ENCODE data around the gene PROK1. TPM values are rescaled to one million over a fixed set of nuclear protein-coding genes. Genes with fewer than 3 reads are reported as not detected.

Gene PROK1
- total and polyA plus RNA-seq, 2 of the 4 experiments (the other 2 are of a cell fraction), result not detected

DNA sequence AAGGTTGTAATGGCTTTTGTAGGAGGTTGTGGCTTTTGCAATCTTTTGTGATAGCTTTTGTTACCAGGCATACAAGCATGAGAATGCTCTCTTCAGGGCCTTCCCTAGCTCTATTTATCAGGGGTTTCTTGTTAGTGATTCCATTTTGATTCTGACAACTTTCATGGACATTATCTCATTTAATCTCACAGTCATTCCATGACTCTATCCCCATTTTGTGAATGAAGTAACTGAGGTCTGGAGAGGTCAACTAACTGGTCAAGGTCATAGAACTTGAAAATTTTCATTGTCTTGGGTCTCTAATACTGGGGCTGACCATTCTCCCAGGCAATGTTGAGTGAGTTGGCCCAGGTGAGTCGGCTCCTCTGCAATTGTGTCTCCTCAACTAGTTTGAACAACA, 32.2 kb upstream of the PROK1 start:
- H3K23ac ChIP-seq (ENCODE audit: low read depth, low read length), result no peak overlapping the region
- no peaks in the 10 kb centered on the region for H3K36me3 ChIP-seq (ENCODE audit: control insufficient read depth, insufficient read depth, low read length)
- CTCF ChIA-PET, result no interaction called here
- H3K4me1 ChIP-seq (ENCODE audit: control insufficient read depth, insufficient read depth, low read length), result no peaks in the 10 kb centered on the region
- no peaks in the 10 kb centered on the region for H4K20me1 ChIP-seq (ENCODE audit: insufficient read depth, low read length)
- WGBS, 2 experiments (ENCODE audit: extremely low coverage in 2 of 2, insufficient read length in 1 of 2), result no CpG with 5 or more reads among the region's 1 CpG
- H3K4ac ChIP-seq (ENCODE audit: low read depth, low read length), result no peak overlapping the region
- H3K14ac ChIP-seq (replicated peaks; ENCODE audit: low read depth, low read length), result no peak overlapping the region
- intact Hi-C loops (cut with micrococcal nuclease), result no loop called here
- no peak overlapping the region for H3K56ac ChIP-seq (ENCODE audit: extremely low read depth, insufficient read depth, low read length)
- H2AFZ ChIP-seq (replicated peaks; ENCODE audit: low read length, poor library complexity), result no peak overlapping the region
- BruUV-seq (replicated peaks), result no TSS peak
- H3K9me3 ChIP-seq (ENCODE audit: control insufficient read depth, insufficient read depth, low read length), result no peaks in the 10 kb centered on the region
- no peak overlapping the region for H2BK120ac ChIP-seq (ENCODE audit: low read depth, low read length)
- H3K4me2 ChIP-seq (ENCODE audit: low read depth, low read length), result no peak overlapping the region
- no peak overlapping the region for H4K5ac ChIP-seq (ENCODE audit: low read depth, low read length)
- no peak overlapping the region for H4K8ac ChIP-seq (ENCODE audit: low read depth in 2 of 2, low read length in 2 of 2)
- no peak overlapping the region for H3K9ac ChIP-seq (ENCODE audit: low read depth, low read length)
- H3K79me1 ChIP-seq (ENCODE audit: low read depth in 1 of 2, low read length in 2 of 2), result no peaks in the 10 kb centered on the region
- no peak overlapping the region for H2BK15ac ChIP-seq (ENCODE audit: low read depth, low read length)
- POLR2A ChIA-PET (ENCODE audit: unreplicated experiment), result no interaction called here
- in situ Hi-C loops (cut with MboI; ENCODE audit: low sequenced_read_pairs), result loop anchor here (10.0 kb wide), 2 partner anchors 76 to 214 kb away; no protein-coding TSS in a partner anchor
- H4K91ac ChIP-seq (ENCODE audit: insufficient read depth, low read depth, low read length), result no peak overlapping the region
- no peak for TF ChIP-seq MAZ (IDR thresholded peaks at IDR 0.05; ENCODE audit: borderline replicate concordance, low read depth, low read length)
- H3K18ac ChIP-seq (ENCODE audit: low read depth, low read length), result no peak overlapping the region
- ATAC-seq (ENCODE audit: low read depth) (no peak), DNase-seq (no peak)
- no peak overlapping the region for H3K27ac ChIP-seq (ENCODE audit: insufficient read depth, low read length)
- H3K27me3 ChIP-seq (ENCODE audit: control insufficient read depth, insufficient read depth, low read length), result peaks cover 18% of the 10 kb centered on the region
- H3K9me1 ChIP-seq (ENCODE audit: insufficient read depth, low read length), result no peaks in the 10 kb centered on the region
- no peak overlapping the region for H3K4me3 ChIP-seq (ENCODE audit: insufficient read depth, low read depth, low read length)
- H2BK5ac ChIP-seq (ENCODE audit: low read depth, low read length, poor library complexity, severe bottlenecking), result no peak overlapping the region
- H2AK9ac ChIP-seq (replicated peaks; ENCODE audit: low read depth, low read length, poor library complexity), result no peak overlapping the region
- dilution Hi-C loops (cut with HindIII; ENCODE audit: low sequenced_read_pairs, unreplicated experiment), result no loop called here
- no peak overlapping the region for H2AK5ac ChIP-seq (ENCODE audit: low read depth, low read length)
- H2BK20ac ChIP-seq (ENCODE audit: low read depth, low read length), result no peak overlapping the region
